Hepatocyte (in vitro differentiated cells): ENCODE measurements around the gene CHCHD6. TPM values are rescaled to one million over a fixed set of nuclear protein-coding genes. Genes with fewer than 3 reads are reported as not detected.

Experiments
- DNase-seq: peaks from one replicate; pipeline ENCODE4 v3.0.0-alpha.2; 2016; ENCODE audit warnings: low spot score
- H2AFZ ChIP-seq: fragments of 200-600 bp; sonication (generic); 2 replicates; pipeline ENCODE4 v1.6.0; 2016; ENCODE audit warnings: antibody characterized with exemption, mild to moderate bottlenecking
- H3K27ac ChIP-seq: fragments of 200-600 bp; sonication (generic); 2 replicates; pipeline ENCODE4 v1.5.1; 2016; ENCODE audit warnings: mild to moderate bottlenecking
- H3K27me3 ChIP-seq: fragments of 200-600 bp; sonication (generic); 2 replicates; pipeline ENCODE4 v1.6.1; 2016
- H3K36me3 ChIP-seq: fragments of 200-600 bp; sonication (generic); replicated peaks from 2 replicates; pipeline ENCODE4 v1.5.1; 2016; ENCODE audit warnings: low read depth; ENCODE audit not compliant: insufficient read depth
- H3K4me1 ChIP-seq: fragments of 200-600 bp; sonication (generic); 2 replicates; pipeline ENCODE4 v1.5.1; 2016; ENCODE audit warnings: mild to moderate bottlenecking, moderate library complexity; ENCODE audit not compliant: insufficient read depth
- H3K4me2 ChIP-seq: fragments of 200-600 bp; sonication (generic); 2 replicates; pipeline ENCODE4 v1.6.0; 2016
- H3K4me3 ChIP-seq: fragments of 200-600 bp; sonication (generic); 2 replicates; pipeline ENCODE4 v1.5.1; 2016; ENCODE audit warnings: mild to moderate bottlenecking
- H3K79me2 ChIP-seq: fragments of 200-600 bp; sonication (generic); 2 replicates; pipeline ENCODE4 v1.6.0; 2017; ENCODE audit warnings: mild to moderate bottlenecking
- H3K9me2 ChIP-seq: fragments of 200-600 bp; sonication (generic); replicated peaks from 2 replicates; pipeline ENCODE4 v1.6.0; 2017; ENCODE audit warnings: mild to moderate bottlenecking; ENCODE audit not compliant: insufficient read depth
- H3K9me3 ChIP-seq: fragments of 200-600 bp; sonication (generic); 2 replicates; pipeline ENCODE4 v1.5.1; 2016; ENCODE audit warnings: low read depth, mild to moderate bottlenecking
- H4K20me1 ChIP-seq: fragments of 200-600 bp; sonication (generic); 2 replicates; pipeline ENCODE4 v1.6.0; 2016; ENCODE audit warnings: mild to moderate bottlenecking; ENCODE audit not compliant: insufficient read depth, poor library complexity, severe bottlenecking
- CTCF ChIP-seq: fragments of 200-600 bp; sonication (generic); IDR thresholded peaks from 2 replicates; pipeline ENCODE4 v1.5.1; 2016; ENCODE audit warnings: antibody characterized with exemption, mild to moderate bottlenecking; ENCODE audit not compliant: poor library complexity
- EZH2 ChIP-seq: fragments of 200-600 bp; sonication (generic); IDR thresholded peaks from 2 replicates; pipeline ENCODE4 v1.6.1; 2016; ENCODE audit warnings: antibody characterized with exemption, mild to moderate bottlenecking, borderline replicate concordance
- EZH2phosphoT487 ChIP-seq: fragments of 200-600 bp; sonication (generic); IDR thresholded peaks from one replicate; pipeline ENCODE4 v1.6.1; 2018; ENCODE audit warnings: antibody characterized with exemption, mild to moderate bottlenecking, low read depth, moderate library complexity; ENCODE audit not compliant: unreplicated experiment, severe bottlenecking
- WGBS: methylation state at CpG from one replicate; pipeline ENCODE4 v1.1.6; 2016; ENCODE audit warnings: low lambda C conversion rate; ENCODE audit errors: missing lambda C conversion rate; 5-methylcytosine and 5-hydroxymethylcytosine counted together
- polyA plus RNA-seq: library from polyadenylated mRNA; unstranded; fragments of >200 nt; fragmentation: Nextera tagmentation; extraction: Ambion mirVana; gene quantifications from 2 replicates; pipeline ENCODE4 v1.2.1, GENCODE V29; 2016
- total RNA-seq: library from RNA; depleted of rRNA; stranded (reverse); fragments of >200 nt; gene quantifications from 2 replicates; pipeline ENCODE4 v1.2.3, GENCODE V29; 2014

CHCHD6 gene
- total and polyA plus RNA-seq, 2 experiments from 2014 or later, result 13.8 to 19.7 TPM

GRCh38 chr3:126901631-126902030 lies 197.6 kb downstream of the CHCHD6 start:
- Histone ChIP-seq H3K79me2 (no peaks in the 10 kb centered on the region), H3K4me3 (no peak overlapping the region), H3K4me2 (no peak overlapping the region), H2AFZ (no peak overlapping the region), H3K36me3 (no peaks in the 10 kb centered on the region), H3K4me1 (no peaks in the 10 kb centered on the region), H3K9me3 (no peaks in the 10 kb centered on the region), H3K27ac (no peak overlapping the region), H3K9me2 (no peaks in the 10 kb centered on the region), H3K27me3 (no peaks in the 10 kb centered on the region), H4K20me1 (no peaks in the 10 kb centered on the region)
- DNase-seq, result no peak
- TF ChIP-seq CTCF (no peak), EZH2phosphoT487 (no peak), EZH2 (no peak)
- 98% methylated on average over 8 of the region's 8 CpGs for WGBS

DNA sequence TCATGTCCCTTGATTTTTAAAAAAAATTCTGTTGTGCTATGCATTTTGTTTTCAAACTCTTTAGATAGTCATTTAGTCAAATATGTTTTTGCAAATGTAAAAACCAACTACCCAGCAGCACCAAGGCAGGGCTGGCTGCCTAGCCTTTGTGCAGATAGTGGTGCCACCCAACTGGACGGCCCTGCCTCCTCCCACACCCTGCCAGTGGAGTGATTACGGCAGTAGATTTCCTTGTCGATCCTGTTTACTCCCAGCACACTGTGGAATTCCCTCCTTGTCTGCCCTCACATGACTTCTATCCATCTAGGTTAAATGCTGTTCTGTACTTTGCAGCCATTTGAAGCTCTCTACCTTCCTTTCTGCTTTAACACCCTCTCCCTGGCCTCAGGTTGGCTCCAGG lies 199.5 kb downstream of the CHCHD6 start:
- Histone ChIP-seq H3K4me1 (no peaks in the 10 kb centered on the region), H3K9me2 (no peaks in the 10 kb centered on the region), H4K20me1 (no peaks in the 10 kb centered on the region), H3K36me3 (no peaks in the 10 kb centered on the region), H2AFZ (no peak overlapping the region), H3K27ac (no peak overlapping the region), H3K9me3 (no peaks in the 10 kb centered on the region), H3K4me3 (no peak overlapping the region), H3K79me2 (no peaks in the 10 kb centered on the region), H3K27me3 (no peaks in the 10 kb centered on the region), H3K4me2 (no peak overlapping the region)
- WGBS, result 75% methylated on average over 3 of the region's 3 CpGs
- no peak for TF ChIP-seq EZH2
- TF ChIP-seq CTCF, result no peak
- TF ChIP-seq EZH2phosphoT487, result no peak
- peak; percentile 16 for DNase-seq

GRCh38 chr3:126907557-126907956 lies 203.5 kb downstream of the CHCHD6 start:
- no peak for TF ChIP-seq EZH2
- no peak for TF ChIP-seq CTCF
- no peak for TF ChIP-seq EZH2phosphoT487
- H3K36me3 ChIP-seq, result no peaks in the 10 kb centered on the region
- H3K27ac ChIP-seq, result no peak overlapping the region
- H3K79me2 ChIP-seq, result no peaks in the 10 kb centered on the region
- no peak for DNase-seq
- no peak overlapping the region for H2AFZ ChIP-seq
- WGBS, result 88% methylated on average over 3 of the region's 3 CpGs
- no peaks in the 10 kb centered on the region for H4K20me1 ChIP-seq
- no peaks in the 10 kb centered on the region for H3K27me3 ChIP-seq
- no peaks in the 10 kb centered on the region for H3K4me1 ChIP-seq
- no peaks in the 10 kb centered on the region for H3K9me2 ChIP-seq
- no peak overlapping the region for H3K4me3 ChIP-seq
- no peak overlapping the region for H3K4me2 ChIP-seq
- no peaks in the 10 kb centered on the region for H3K9me3 ChIP-seq
